H9 (cell line): ENCODE data around the gene KIF26A. TPM values are rescaled to one million over a fixed set of nuclear protein-coding genes. Genes with fewer than 3 reads are reported as not detected.

Experiments used
- DNase-seq: peaks from one replicate; pipeline ENCODE4 v3.0.0-alpha.2; 2017
- H2AFZ ChIP-seq: one replicate; pipeline ENCODE4 v1.6.1; 2013; ENCODE audit warnings: mild to moderate bottlenecking, low read length, control low read depth, moderate library complexity
- H2AK5ac ChIP-seq: 2 replicates; pipeline ENCODE4 v1.6.1; 2013; ENCODE audit warnings: low read length, control low read depth, mixed read lengths; ENCODE audit not compliant: insufficient read length
- H2BK120ac ChIP-seq: one replicate; pipeline ENCODE4 v1.6.1; 2013; ENCODE audit warnings: low read depth, mild to moderate bottlenecking, low read length, control low read depth, inconsistent platforms; ENCODE audit not compliant: poor library complexity, severe bottlenecking
- H2BK12ac ChIP-seq: 2 replicates; pipeline ENCODE4 v1.6.1; 2013; ENCODE audit warnings: low read length, control low read depth, mixed read lengths, low read depth; ENCODE audit not compliant: insufficient read length
- H2BK15ac ChIP-seq: 2 replicates; pipeline ENCODE4 v1.6.1; 2013; ENCODE audit warnings: low read depth, low read length, control low read depth
- H2BK20ac ChIP-seq: one replicate; pipeline ENCODE4 v1.6.1; 2013; ENCODE audit warnings: low read depth, mild to moderate bottlenecking, low read length, control low read depth, inconsistent platforms; ENCODE audit not compliant: poor library complexity, severe bottlenecking
- H2BK5ac ChIP-seq: 2 replicates; pipeline ENCODE4 v1.6.1; 2013; ENCODE audit warnings: low read length, control low read depth, mixed read lengths; ENCODE audit not compliant: insufficient read length
- H3K14ac ChIP-seq: 2 replicates; pipeline ENCODE4 v1.6.1; 2013; ENCODE audit warnings: low read length, control low read depth; ENCODE audit not compliant: insufficient read depth
- H3K18ac ChIP-seq: 2 replicates; pipeline ENCODE4 v1.6.1; 2013; ENCODE audit warnings: low read depth, mild to moderate bottlenecking, mixed read lengths, low read length, control low read depth; ENCODE audit not compliant: insufficient read length
- H3K23ac ChIP-seq: 2 replicates; pipeline ENCODE4 v1.6.1; 2013; ENCODE audit warnings: low read length, control low read depth, mixed read lengths, low read depth; ENCODE audit not compliant: insufficient read length
- H3K23me2 ChIP-seq: 2 replicates; pipeline ENCODE4 v1.6.1; 2013; ENCODE audit warnings: low read depth, mild to moderate bottlenecking, mixed read lengths, low read length, control low read depth; ENCODE audit not compliant: insufficient read length, poor library complexity, severe bottlenecking
- H3K27ac ChIP-seq: 2 replicates; pipeline ENCODE4 v1.5.1; 2013; ENCODE audit warnings: low read length, control low read depth, mixed read lengths, low read depth; ENCODE audit not compliant: insufficient read length
- H3K27me3 ChIP-seq: 2 replicates; pipeline ENCODE4 v1.6.1; 2013; ENCODE audit warnings: low read length, control low read depth, inconsistent platforms; ENCODE audit not compliant: insufficient read depth
- H3K4ac ChIP-seq: 2 replicates; pipeline ENCODE4 v1.6.1; 2013; ENCODE audit warnings: low read depth, mild to moderate bottlenecking, control low read depth, inconsistent platforms, low read length, moderate library complexity
- H3K4me1 ChIP-seq: 2 replicates; pipeline ENCODE4 v1.6.1; 2013; ENCODE audit warnings: low read length, control low read depth, inconsistent platforms; ENCODE audit not compliant: insufficient read depth
- H3K4me2 ChIP-seq: 2 replicates; pipeline ENCODE4 v1.6.1; 2013; ENCODE audit warnings: low read length, control low read depth, mixed read lengths; ENCODE audit not compliant: insufficient read length, insufficient read depth
- H3K56ac ChIP-seq: 2 replicates; pipeline ENCODE4 v1.6.1; 2013; ENCODE audit warnings: low read depth, mild to moderate bottlenecking, mixed read lengths, low read length, control low read depth; ENCODE audit not compliant: insufficient read length
- H3K79me1 ChIP-seq: 2 replicates; pipeline ENCODE4 v1.6.1; 2013; ENCODE audit warnings: low read depth, mild to moderate bottlenecking, moderate library complexity, low read length, control low read depth, inconsistent platforms; ENCODE audit not compliant: insufficient read depth, poor library complexity, severe bottlenecking
- H3K79me2 ChIP-seq: 2 replicates; pipeline ENCODE4 v1.6.1; 2013; ENCODE audit warnings: low read length, control low read depth, inconsistent platforms; ENCODE audit not compliant: insufficient read depth
- H3K9ac ChIP-seq: 2 replicates; pipeline ENCODE4 v1.6.1; 2013; ENCODE audit warnings: low read length, control low read depth, mixed read lengths; ENCODE audit not compliant: insufficient read length; ENCODE audit errors: extremely low read depth
- H3K9me3 ChIP-seq: one replicate; pipeline ENCODE4 v1.6.1; 2013; ENCODE audit warnings: low read depth, low read length, inconsistent platforms; ENCODE audit not compliant: control insufficient read depth
- H3T11ph ChIP-seq: one replicate; pipeline ENCODE4 v1.6.1; 2013; ENCODE audit warnings: mild to moderate bottlenecking, low read length, control low read depth, inconsistent platforms
- H4K20me1 ChIP-seq: one replicate; pipeline ENCODE4 v1.6.1; 2013; ENCODE audit not compliant: control insufficient read depth, insufficient read length, insufficient read depth
- H4K5ac ChIP-seq: 2 replicates; pipeline ENCODE4 v1.6.1; 2013; ENCODE audit warnings: low read depth, mild to moderate bottlenecking, mixed read lengths, low read length, control low read depth; ENCODE audit not compliant: insufficient read length
- H4K8ac ChIP-seq: replicated peaks from 2 replicates; pipeline ENCODE4 v1.6.1; 2013; ENCODE audit warnings: low read length, control low read depth, mixed read lengths, low read depth; ENCODE audit not compliant: insufficient read length
- H4K91ac ChIP-seq: 2 replicates; pipeline ENCODE4 v1.6.1; 2013; ENCODE audit warnings: low read depth, mild to moderate bottlenecking, moderate library complexity, mixed read lengths, low read length, control low read depth; ENCODE audit not compliant: insufficient read length
- H3K27ac Mint-ChIP-seq, 3 experiments: 2 replicates in 2 of 3; 3 replicates in 1 of 3; pipeline ENCODE4 v1.8.0; 2020 to 2021; ENCODE audit warnings: mixed read lengths in 3 of 3, mild to moderate bottlenecking in 1 of 3, moderate library complexity in 1 of 3
- H3K27me3 Mint-ChIP-seq: 2 replicates; pipeline ENCODE4 v1.8.0; 2021; ENCODE audit warnings: low read depth, mild to moderate bottlenecking, moderate library complexity, mixed read lengths
- H3K36me3 Mint-ChIP-seq, 3 experiments: 2 replicates in 2 of 3; 3 replicates in 1 of 3; pipeline ENCODE4 v1.8.0; 2020 to 2021; ENCODE audit warnings: low read depth in 3 of 3, mixed read lengths in 3 of 3; ENCODE audit not compliant: insufficient read depth in 1 of 3
- H3K4me1 Mint-ChIP-seq, 2 experiments: 2 replicates each; pipeline ENCODE4 v1.8.0; 2020; ENCODE audit warnings: mixed read lengths in 2 of 2
- H3K4me3 Mint-ChIP-seq, 2 experiments: 2 replicates in 1 of 2; 3 replicates in 1 of 2; pipeline ENCODE4 v1.8.0; 2020 to 2021; ENCODE audit warnings: mild to moderate bottlenecking in 2 of 2, mixed read lengths in 2 of 2, moderate library complexity in 1 of 2
- H3K9me3 Mint-ChIP-seq, 2 experiments: 2 replicates in 1 of 2; 3 replicates in 1 of 2; pipeline ENCODE4 v1.8.0; 2020; ENCODE audit warnings: mild to moderate bottlenecking in 2 of 2, mixed read lengths in 2 of 2, moderate library complexity in 1 of 2
- WGBS: extraction: QIAGEN DNeasy Blood & Tissue Kit; methylation state at CpG from one replicate; pipeline ENCODE4 v1.1.7; 2013; ENCODE audit warnings: missing lambda C conversion rate, low lambda C conversion rate, mixed read lengths; ENCODE audit not compliant: insufficient read length; ENCODE audit errors: extremely low coverage; 5-methylcytosine and 5-hydroxymethylcytosine counted together
- total RNA-seq: library from RNA; stranded (reverse); gene quantifications from 2 replicates; pipeline ENCODE4 v1.2.1, GENCODE V29; 2021
- TF ChIP-seq, protein P1 (sequence below): fragments of 200-600 bp; sonication (generic); conservative IDR thresholded peaks from 3 replicates; pipeline ENCODE4 v1.8.0; 2021; ENCODE audit warnings: antibody characterized with exemption, mild to moderate bottlenecking

The KIF26A gene
- total RNA-seq, 1 experiment from 2014 or later, result 44.2 TPM

GRCh38 chr14:104228221-104228620 is 89.8 kb downstream of the KIF26A start:
- H3K56ac ChIP-seq, result no peak overlapping the region
- Mint-ChIP-seq H3K4me3 (no peak overlapping the region), H3K27ac (no peak overlapping the region), H3K4me1 (peaks cover 27 to 34% of the 10 kb centered on the region in 2 experiments), H3K9me3 (peaks cover 2 to 6% of the 10 kb centered on the region in 2 experiments; a peak in 4 of 5 replicates), H3K36me3 (no peaks in the 10 kb centered on the region; a peak in 1 of 7 replicates), H3K27me3 (peaks cover 2% of the 10 kb centered on the region; the same call in 1 of the 2 replicates)
- H3K4ac ChIP-seq, result no peak overlapping the region
- H3K18ac ChIP-seq, result no peak overlapping the region
- no peaks in the 10 kb centered on the region for H3K79me1 ChIP-seq
- no peaks in the 10 kb centered on the region for H3K79me2 ChIP-seq
- H2BK15ac ChIP-seq, result no peak overlapping the region
- H3K23me2 ChIP-seq, result no peaks in the 10 kb centered on the region
- H2BK20ac ChIP-seq, result no peak overlapping the region
- no CpG with 5 or more reads among the region's 7 CpGs for WGBS
- H3K27ac ChIP-seq, result no peak overlapping the region
- H2AK5ac ChIP-seq, result no peak overlapping the region
- H3K14ac ChIP-seq, result no peak overlapping the region
- TF ChIP-seq, protein P1, sequence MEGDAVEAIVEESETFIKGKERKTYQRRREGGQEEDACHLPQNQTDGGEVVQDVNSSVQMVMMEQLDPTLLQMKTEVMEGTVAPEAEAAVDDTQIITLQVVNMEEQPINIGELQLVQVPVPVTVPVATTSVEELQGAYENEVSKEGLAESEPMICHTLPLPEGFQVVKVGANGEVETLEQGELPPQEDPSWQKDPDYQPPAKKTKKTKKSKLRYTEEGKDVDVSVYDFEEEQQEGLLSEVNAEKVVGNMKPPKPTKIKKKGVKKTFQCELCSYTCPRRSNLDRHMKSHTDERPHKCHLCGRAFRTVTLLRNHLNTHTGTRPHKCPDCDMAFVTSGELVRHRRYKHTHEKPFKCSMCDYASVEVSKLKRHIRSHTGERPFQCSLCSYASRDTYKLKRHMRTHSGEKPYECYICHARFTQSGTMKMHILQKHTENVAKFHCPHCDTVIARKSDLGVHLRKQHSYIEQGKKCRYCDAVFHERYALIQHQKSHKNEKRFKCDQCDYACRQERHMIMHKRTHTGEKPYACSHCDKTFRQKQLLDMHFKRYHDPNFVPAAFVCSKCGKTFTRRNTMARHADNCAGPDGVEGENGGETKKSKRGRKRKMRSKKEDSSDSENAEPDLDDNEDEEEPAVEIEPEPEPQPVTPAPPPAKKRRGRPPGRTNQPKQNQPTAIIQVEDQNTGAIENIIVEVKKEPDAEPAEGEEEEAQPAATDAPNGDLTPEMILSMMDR, result no peak
- H2BK12ac ChIP-seq, result no peak overlapping the region
- no peak for DNase-seq
- no peak overlapping the region for H2AFZ ChIP-seq
- H3K23ac ChIP-seq, result no peak overlapping the region
- no peak overlapping the region for H4K8ac ChIP-seq
- H4K20me1 ChIP-seq, result no peaks in the 10 kb centered on the region
- no peak overlapping the region for H2BK5ac ChIP-seq
- no peak overlapping the region for H2BK120ac ChIP-seq
- no peaks in the 10 kb centered on the region for H3K27me3 ChIP-seq
- peaks cover 12% of the 10 kb centered on the region for H3K9me3 ChIP-seq
- no peak overlapping the region for H4K91ac ChIP-seq
- no peak overlapping the region for H3K9ac ChIP-seq
- H3K4me2 ChIP-seq, result no peak overlapping the region
- no peak overlapping the region for H3T11ph ChIP-seq
- no peaks in the 10 kb centered on the region; the same call in 1 of the 2 replicates for H3K4me1 ChIP-seq
- H4K5ac ChIP-seq, result no peak overlapping the region
